ENCODE results near the gene BTG3. TPM values are rescaled to one million over a fixed set of nuclear protein-coding genes. Genes with fewer than 3 reads are reported as not detected.

The BTG3 gene
- total RNA-seq, 5 donors from 2014 or later (not counting 1 experiment from before 2014, with no cell fraction given) = 10.4 to 79.5 (median 17.6) TPM

- no peak overlapping the region for H3K27ac ChIP-seq (ENCODE audit: low read length)
- H3K4me3 Mint-ChIP-seq = no peak overlapping the region
- H3K27ac Mint-ChIP-seq = no peak overlapping the region
- DNase-seq (no peak), ATAC-seq (replicated peaks in 1 of 4) (no peak)
- WGBS (ENCODE audit: insufficient coverage) = no CpG with 5 or more reads among the region's 3 CpGs
- POLR2A ChIA-PET = interaction anchor here in 1 of 2 donors (2.2 kb wide), 1 partner anchor 9 kb away, joined by 9 read pairs; no protein-coding TSS in a partner anchor
- peaks cover 5 to 25% of the 10 kb centered on the region in 2 donors for H3K36me3 ChIP-seq (ENCODE audit: control insufficient read depth in 2 of 2, extremely low read depth in 1 of 2, insufficient read depth in 1 of 2, low read length in 1 of 2)
- no peaks in the 10 kb centered on the region for H3K27me3 Mint-ChIP-seq
- H3K36me3 Mint-ChIP-seq = peaks cover 49% of the 10 kb centered on the region
- no peaks in the 10 kb centered on the region for H3K27me3 ChIP-seq (replicated peaks in 1 of 2; ENCODE audit: control insufficient read depth in 2 of 2, extremely low read depth in 1 of 2, insufficient read depth in 2 of 2, low read length in 1 of 2)
- CTCF ChIA-PET = interaction anchor here (0.6 to 1.2 kb wide), 2 partner anchors 17 to 218 kb away, joined by 3 to 4 read pairs; no protein-coding TSS in a partner anchor
- peaks cover 6 to 28% (median 18%) of the 10 kb centered on the region in 3 donors for H3K4me1 Mint-ChIP-seq
- no peaks in the 10 kb centered on the region for H3K9me3 ChIP-seq
- no peak overlapping the region for H3K4me3 ChIP-seq (ENCODE audit: control insufficient read depth in 1 of 2, extremely low read depth in 1 of 2, low read length in 1 of 2)
- H3K4me1 ChIP-seq (ENCODE audit: control insufficient read depth in 1 of 2, extremely low read depth in 1 of 2, insufficient read depth in 2 of 2, low read length in 2 of 2) = peaks cover 0 to 2% of the 10 kb centered on the region in 2 experiments
- H3K9me3 Mint-ChIP-seq = no peaks in the 10 kb centered on the region
Measured at GRCh38 chr21:17602874-17603273, 9.8 kb downstream of the BTG3 start.

GRCh38 chr21:17598437-17598836 lies 14.3 kb downstream of the BTG3 start:
- H3K27ac ChIP-seq (ENCODE audit: low read length) = no peak overlapping the region
- Mint-ChIP-seq H3K27me3 (no peaks in the 10 kb centered on the region), H3K36me3 (peaks cover 51% of the 10 kb centered on the region), H3K4me3 (no peak overlapping the region), H3K9me3 (no peaks in the 10 kb centered on the region), H3K4me1 (peaks cover 0 to 15% (median 9%) of the 10 kb centered on the region in 3 donors), H3K27ac (no peak overlapping the region)
- CTCF ChIA-PET = interaction anchor here (0.8 to 1.1 kb wide), 3 partner anchors 11 to 205 kb away, joined by 3 read pairs; no protein-coding TSS in a partner anchor
- no peaks in the 10 kb centered on the region for H3K9me3 ChIP-seq
- ATAC-seq (replicated peaks in 1 of 4) (no peak), DNase-seq (no peak)
- WGBS (ENCODE audit: insufficient coverage) = 82% methylated on average over 3 of the region's 3 CpGs
- H3K27me3 ChIP-seq (replicated peaks in 1 of 2; ENCODE audit: control insufficient read depth in 2 of 2, extremely low read depth in 1 of 2, insufficient read depth in 2 of 2, low read length in 1 of 2) = no peaks in the 10 kb centered on the region
- H3K4me1 ChIP-seq (ENCODE audit: control insufficient read depth in 1 of 2, extremely low read depth in 1 of 2, insufficient read depth in 2 of 2, low read length in 2 of 2) = no peaks in the 10 kb centered on the region
- POLR2A ChIA-PET = interaction anchor here (0.6 kb wide), 2 partner anchors 9 to 138 kb away, joined by 3 to 4 read pairs; no protein-coding TSS in a partner anchor
- peaks cover 5 to 38% of the 10 kb centered on the region in 2 donors for H3K36me3 ChIP-seq (ENCODE audit: control insufficient read depth in 2 of 2, extremely low read depth in 1 of 2, insufficient read depth in 1 of 2, low read length in 1 of 2)
- H3K4me3 ChIP-seq (ENCODE audit: control insufficient read depth in 1 of 2, extremely low read depth in 1 of 2, low read length in 1 of 2) = no peak overlapping the region

GRCh38 chr21:17597680-17598079 lies 15.0 kb downstream of the BTG3 start:
- Mint-ChIP-seq H3K4me1 (peaks cover 0 to 8% (median 7%) of the 10 kb centered on the region in 3 donors), H3K36me3 (peaks cover 48% of the 10 kb centered on the region), H3K27me3 (no peaks in the 10 kb centered on the region), H3K9me3 (no peaks in the 10 kb centered on the region), H3K27ac (no peak overlapping the region), H3K4me3 (no peak overlapping the region)
- ChIA-PET CTCF (interaction anchor here (0.6 to 1.1 kb wide), 3 partner anchors 12 to 205 kb away, joined by 3 read pairs; no protein-coding TSS in a partner anchor), POLR2A (interaction anchor here in 1 of 2 donors (0.6 kb wide), 1 partner anchor 137 kb away, joined by 3 read pairs; no protein-coding TSS in a partner anchor)
- no peaks in the 10 kb centered on the region for H3K4me1 ChIP-seq (ENCODE audit: control insufficient read depth in 1 of 2, extremely low read depth in 1 of 2, insufficient read depth in 2 of 2, low read length in 2 of 2)
- no peaks in the 10 kb centered on the region for H3K27me3 ChIP-seq (replicated peaks in 1 of 2; ENCODE audit: control insufficient read depth in 2 of 2, extremely low read depth in 1 of 2, insufficient read depth in 2 of 2, low read length in 1 of 2)
- H3K36me3 ChIP-seq (ENCODE audit: control insufficient read depth in 2 of 2, extremely low read depth in 1 of 2, insufficient read depth in 1 of 2, low read length in 1 of 2) = peaks cover 5 to 35% of the 10 kb centered on the region in 2 donors
- no peak overlapping the region for H3K27ac ChIP-seq (ENCODE audit: low read length)
- ATAC-seq (replicated peaks in 1 of 4) = no peak
- WGBS (ENCODE audit: insufficient coverage) = no CpG with 5 or more reads among the region's 1 CpG
- no peaks in the 10 kb centered on the region for H3K9me3 ChIP-seq
- DNase-seq = no peak
- no peak overlapping the region for H3K4me3 ChIP-seq (ENCODE audit: control insufficient read depth in 1 of 2, extremely low read depth in 1 of 2, low read length in 1 of 2)

- Histone ChIP-seq H3K27me3 (replicated peaks in 1 of 2; ENCODE audit: control insufficient read depth in 2 of 2, extremely low read depth in 1 of 2, insufficient read depth in 2 of 2, low read length in 1 of 2) (no peaks in the 10 kb centered on the region), H3K4me3 (ENCODE audit: control insufficient read depth in 1 of 2, extremely low read depth in 1 of 2, low read length in 1 of 2) (no peak overlapping the region), H3K36me3 (ENCODE audit: control insufficient read depth in 2 of 2, extremely low read depth in 1 of 2, insufficient read depth in 1 of 2, low read length in 1 of 2) (peaks cover 0 to 19% of the 10 kb centered on the region in 2 donors), H3K9me3 (no peaks in the 10 kb centered on the region), H3K4me1 (ENCODE audit: control insufficient read depth in 1 of 2, extremely low read depth in 1 of 2, insufficient read depth in 2 of 2, low read length in 2 of 2) (no peaks in the 10 kb centered on the region), H3K27ac (ENCODE audit: low read length) (no peak overlapping the region)
- Mint-ChIP-seq H3K4me1 (no peaks in the 10 kb centered on the region), H3K4me3 (no peak overlapping the region), H3K27ac (no peak overlapping the region), H3K9me3 (no peaks in the 10 kb centered on the region), H3K27me3 (no peaks in the 10 kb centered on the region), H3K36me3 (peaks cover 24% of the 10 kb centered on the region)
- POLR2A ChIA-PET = no interaction called here
- no peak for DNase-seq
- 90% methylated on average over 2 of the region's 4 CpGs for WGBS (ENCODE audit: insufficient coverage)
- CTCF ChIA-PET = no interaction called here
- no peak for ATAC-seq (replicated peaks in 1 of 4)
Measured at GRCh38 chr21:17590430-17590829, 22.3 kb downstream of the BTG3 start.

GRCh38 chr21:17585875-17586450 lies 26.7 kb downstream of the BTG3 start:
- POLR2A ChIA-PET = interaction anchor here in 1 of 2 donors (0.6 kb wide), 1 partner anchor 11 kb away, joined by 5 read pairs; no protein-coding TSS in a partner anchor

GRCh38 chr21:17583898-17584297 lies 28.8 kb downstream of the BTG3 start:
- ChIA-PET CTCF (interaction anchor here (1.7 to 2.7 kb wide), 3 partner anchors 26 to 197 kb away, joined by 5 to 79 read pairs (median 38); no protein-coding TSS in a partner anchor), POLR2A (no interaction called here)
- Mint-ChIP-seq H3K27me3 (no peaks in the 10 kb centered on the region), H3K27ac (no peak overlapping the region), H3K36me3 (no peaks in the 10 kb centered on the region), H3K9me3 (no peaks in the 10 kb centered on the region), H3K4me1 (no peaks in the 10 kb centered on the region), H3K4me3 (no peak overlapping the region)
- no peaks in the 10 kb centered on the region for H3K36me3 ChIP-seq (ENCODE audit: control insufficient read depth in 2 of 2, extremely low read depth in 1 of 2, insufficient read depth in 1 of 2, low read length in 1 of 2)
- no peaks in the 10 kb centered on the region for H3K9me3 ChIP-seq
- 92% methylated on average over 2 of the region's 3 CpGs for WGBS (ENCODE audit: insufficient coverage)
- DNase-seq = no peak
- no peaks in the 10 kb centered on the region for H3K4me1 ChIP-seq (ENCODE audit: control insufficient read depth in 1 of 2, extremely low read depth in 1 of 2, insufficient read depth in 2 of 2, low read length in 2 of 2)
- no peak overlapping the region for H3K27ac ChIP-seq (ENCODE audit: low read length)
- ATAC-seq (replicated peaks in 1 of 4) = no peak
- H3K4me3 ChIP-seq (ENCODE audit: control insufficient read depth in 1 of 2, extremely low read depth in 1 of 2, low read length in 1 of 2) = no peak overlapping the region
- no peaks in the 10 kb centered on the region for H3K27me3 ChIP-seq (replicated peaks in 1 of 2; ENCODE audit: control insufficient read depth in 2 of 2, extremely low read depth in 1 of 2, insufficient read depth in 2 of 2, low read length in 1 of 2)

More at GRCh38 chr21:17585875-17586450, 26.7 kb downstream of the BTG3 start:
- no CpG with 5 or more reads among the region's 3 CpGs for WGBS (ENCODE audit: insufficient coverage)
- H3K4me1 ChIP-seq (ENCODE audit: control insufficient read depth in 1 of 2, extremely low read depth in 1 of 2, insufficient read depth in 2 of 2, low read length in 2 of 2) = no peaks in the 10 kb centered on the region
- Mint-ChIP-seq H3K4me1 (no peaks in the 10 kb centered on the region), H3K36me3 (peaks cover 5% of the 10 kb centered on the region), H3K4me3 (no peak overlapping the region), H3K27ac (no peak overlapping the region), H3K9me3 (no peaks in the 10 kb centered on the region), H3K27me3 (no peaks in the 10 kb centered on the region)
- no peaks in the 10 kb centered on the region for H3K27me3 ChIP-seq (replicated peaks in 1 of 2; ENCODE audit: control insufficient read depth in 2 of 2, extremely low read depth in 1 of 2, insufficient read depth in 2 of 2, low read length in 1 of 2)
- CTCF ChIA-PET = interaction anchor here (0.6 to 2.7 kb wide), 12 partner anchors 13 to 235 kb away, joined by 3 to 79 read pairs (median 4); no protein-coding TSS in a partner anchor
- ATAC-seq (replicated peaks in 1 of 4) (peak in 2 of 4 experiments; percentile 50 to 66), DNase-seq (peak in 3 of 35 experiments; percentile 2 to 64 (median 21))
- no peak overlapping the region for H3K27ac ChIP-seq (ENCODE audit: low read length)
- no peaks in the 10 kb centered on the region for H3K36me3 ChIP-seq (ENCODE audit: control insufficient read depth in 2 of 2, extremely low read depth in 1 of 2, insufficient read depth in 1 of 2, low read length in 1 of 2)
- H3K9me3 ChIP-seq = no peaks in the 10 kb centered on the region
- no peak overlapping the region for H3K4me3 ChIP-seq (ENCODE audit: control insufficient read depth in 1 of 2, extremely low read depth in 1 of 2, low read length in 1 of 2)

All from T-cell (primary cell).